Nephron (organoid): ENCODE results near the gene RMC1.

Source experiments
- H3K27ac Mint-ChIP-seq, 3 experiments: 2 replicates each; pipeline ENCODE4 v1.8.0; 2020; ENCODE audit warnings: mixed read lengths in 3 of 3, mild to moderate bottlenecking in 2 of 3, moderate library complexity in 1 of 3
- H3K27me3 Mint-ChIP-seq: 2 replicates; pipeline ENCODE4 v1.8.0; 2021; ENCODE audit warnings: low read depth, mild to moderate bottlenecking, moderate library complexity, mixed read lengths
- H3K36me3 Mint-ChIP-seq: 2 replicates; pipeline ENCODE4 v1.8.0; 2020; ENCODE audit warnings: low read depth, mixed read lengths
- H3K4me1 Mint-ChIP-seq: 2 replicates; pipeline ENCODE4 v1.8.0; 2020; ENCODE audit warnings: mixed read lengths
- H3K4me3 Mint-ChIP-seq, 3 experiments: 2 replicates each; pipeline ENCODE4 v1.8.0; 2020; ENCODE audit warnings: mild to moderate bottlenecking in 3 of 3, mixed read lengths in 3 of 3, moderate library complexity in 2 of 3
- H3K9me3 Mint-ChIP-seq: 2 replicates; pipeline ENCODE4 v1.8.0; 2020; ENCODE audit warnings: mixed read lengths
- CTCF ChIP-seq, 3 experiments: fragments of 200-600 bp; sonication (generic); IDR thresholded peaks; one replicate each; pipeline ENCODE4 v1.5.0; 2021; ENCODE audit warnings: antibody characterized with exemption in 3 of 3; ENCODE audit not compliant: unreplicated experiment in 3 of 3

The RMC1 gene

GRCh38 chr18:23580677-23581367, 77.5 kb downstream of the RMC1 start:
- TF ChIP-seq CTCF (IDR thresholded peaks at IDR 0.05; ENCODE audit: unreplicated experiment in 3 of 3), result no peak
- no peaks in the 10 kb centered on the region for H3K9me3 Mint-ChIP-seq

More at GRCh38 chr18:23580677-23581367, 77.5 kb downstream of the RMC1 start:
- Mint-ChIP-seq H3K27me3 (no peaks in the 10 kb centered on the region), H3K4me3 (no peak overlapping the region), H3K36me3 (peaks cover 20% of the 10 kb centered on the region), H3K4me1 (peaks cover 46% of the 10 kb centered on the region), H3K27ac (no peak overlapping the region)
